ENCODE measurements around the gene ZNF30.
A peak's percentile ranks its signal among the peaks of the same experiment; 100 is the strongest.
"Not testable (repeated sequence)": the region's sequence is repeated elsewhere in the genome, so short reads cannot be mapped to it uniquely, and the experiment has no call there.

Gene ZNF30

DNA sequence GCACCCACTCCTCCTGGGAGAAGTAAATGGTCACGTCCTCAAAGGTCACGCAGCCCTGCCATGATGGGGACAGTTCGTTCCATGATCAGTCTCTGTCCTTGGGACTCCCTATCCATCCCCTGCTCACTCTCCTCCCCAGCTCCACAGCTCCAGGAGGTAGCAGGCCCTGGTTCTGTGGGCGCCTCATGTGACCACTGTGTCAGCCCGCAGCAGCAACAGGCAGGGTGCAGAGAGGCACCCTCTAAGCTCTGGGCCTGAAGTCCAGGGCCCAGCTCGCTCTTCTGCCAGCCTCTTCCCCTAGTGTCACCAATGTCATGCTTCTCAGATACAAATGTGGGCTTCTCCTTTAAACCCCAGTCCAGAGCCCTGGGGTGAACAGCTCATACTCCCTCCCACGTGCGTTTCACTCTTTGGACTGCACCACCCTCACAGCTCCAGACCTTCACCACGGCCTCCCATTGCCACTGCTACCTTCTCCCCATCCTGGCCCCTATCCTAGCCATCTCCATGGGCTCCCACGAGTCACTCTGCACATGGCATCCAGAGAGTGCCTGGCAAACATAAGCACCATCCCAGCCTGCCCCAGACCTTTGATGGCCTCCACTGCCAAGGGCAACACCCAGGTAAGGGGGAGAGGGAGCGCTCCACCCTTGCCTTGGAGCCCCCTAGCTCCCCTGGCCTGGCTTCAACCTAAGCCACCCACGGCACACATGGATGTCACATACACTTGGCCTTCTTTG, 34.4 kb downstream of the ZNF30 start:
- no peak for DNase-seq

GRCh38 chr19:34961775-34962686, 35.3 kb downstream of the ZNF30 start:
- DNase-seq = no peak

- no peak for DNase-seq
Measured at GRCh38 chr19:34962687-34963572, 36.2 kb downstream of the ZNF30 start.

DNA sequence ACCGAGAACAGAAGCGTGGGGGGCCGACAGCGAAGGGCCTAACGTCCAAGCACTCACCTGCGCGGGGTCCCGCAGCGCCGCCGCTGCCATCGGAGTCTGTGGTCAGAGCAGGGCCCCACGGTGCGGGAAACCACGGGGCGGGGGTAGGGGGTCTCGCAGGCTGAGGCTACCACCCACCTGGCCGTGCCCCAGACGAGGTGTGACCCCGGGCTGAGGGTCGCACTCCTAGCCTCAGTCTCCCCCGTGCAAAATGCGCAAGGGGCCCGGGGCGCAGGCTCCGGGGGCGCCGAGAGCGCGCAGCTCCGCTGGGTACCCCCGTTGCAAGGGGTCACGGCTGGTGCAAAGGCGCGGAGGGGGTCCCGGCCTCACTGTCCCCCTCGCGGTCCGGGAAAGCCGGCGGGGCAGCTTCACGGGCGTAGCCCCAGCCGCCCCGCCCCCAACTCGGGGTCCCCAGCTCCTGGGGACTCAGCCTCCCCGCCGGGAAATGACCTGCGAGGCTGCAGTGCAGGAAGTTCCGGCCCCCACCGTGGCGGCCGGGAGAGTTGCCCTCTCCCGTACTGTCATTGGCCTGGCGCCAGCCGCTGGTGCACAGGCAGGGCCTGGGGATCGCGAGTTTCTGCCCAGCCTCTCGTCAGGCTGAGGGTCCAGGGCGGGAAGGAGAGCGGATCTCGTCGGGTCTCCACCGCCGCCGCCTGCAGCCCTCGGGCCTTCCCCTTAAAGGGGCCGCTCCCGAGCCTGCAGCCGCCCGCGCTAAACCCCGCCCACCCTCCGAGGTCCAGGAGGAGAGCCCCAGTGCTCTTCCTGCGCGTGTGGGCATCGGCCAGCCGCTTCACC, 37.1 kb downstream of the ZNF30 start, which contains the start of gene ZNF792:
Gene ZNF792, minus strand, starts transcription at position 657 of the 834 bp plus-strand sequence. Its CDS starts 567 bp downstream, at position 90.
- peak; percentile 22 for DNase-seq

- DNase-seq = no peak
Measured at GRCh38 chr19:34964598-34964997, 37.9 kb downstream of the ZNF30 start.

DNA sequence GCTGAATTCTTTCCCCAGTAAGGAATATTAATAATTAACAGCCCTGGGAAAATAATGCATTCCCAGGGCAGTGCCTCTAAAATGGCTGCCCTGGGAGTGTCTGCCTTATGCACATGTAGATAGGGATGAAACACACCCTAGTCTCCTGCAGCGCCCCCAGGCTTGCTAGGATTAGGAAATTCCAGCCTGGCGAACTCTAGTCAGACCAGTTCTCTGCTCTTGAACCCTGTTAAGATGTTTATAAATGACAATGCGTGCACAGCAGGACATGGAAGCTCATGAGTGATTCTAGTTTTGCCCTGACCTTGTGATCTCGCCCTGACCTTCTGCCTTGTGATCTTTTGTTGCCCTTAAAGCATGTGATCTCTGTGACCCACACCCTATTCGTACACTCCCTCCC, 38.8 kb downstream of the ZNF30 start:
- not testable (repeated sequence) for DNase-seq

- DNase-seq = no peak
Measured at GRCh38 chr19:34967551-34967950, 40.8 kb downstream of the ZNF30 start.

- no peak for DNase-seq
Measured at GRCh38 chr19:34969721-34970120, 43.0 kb downstream of the ZNF30 start.

- not testable (repeated sequence) for DNase-seq
Measured at GRCh38 chr19:34970185-34970780, 43.6 kb downstream of the ZNF30 start.

DNA sequence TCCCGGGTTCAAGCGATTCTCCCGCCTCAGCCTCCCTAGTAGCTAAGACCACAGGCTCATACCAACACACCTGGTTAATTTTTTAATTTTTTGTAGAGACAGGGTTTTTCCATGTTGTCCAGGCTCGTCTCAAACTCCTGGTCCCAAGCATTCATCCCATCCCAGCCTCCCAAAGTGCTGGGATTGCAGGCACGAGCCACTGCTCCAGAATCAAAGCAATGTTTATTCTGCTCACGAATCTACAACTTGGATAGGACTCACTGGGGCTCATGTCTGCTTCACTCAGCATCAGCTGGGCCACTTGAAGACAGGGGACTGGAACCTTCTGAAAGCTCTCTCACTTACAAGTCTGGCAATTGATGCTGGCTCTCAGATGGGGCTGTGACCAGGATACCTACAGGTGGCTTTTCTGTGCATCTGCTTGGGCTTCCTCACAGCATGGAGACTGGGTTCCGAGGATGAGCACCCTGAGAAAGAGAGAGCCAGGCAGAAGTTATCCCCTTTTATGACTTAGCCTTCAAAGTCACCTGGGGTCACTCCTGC, 45.5 kb downstream of the ZNF30 start:
- no peak for DNase-seq

- DNase-seq = peak; percentile 33
Measured at GRCh38 chr19:34974646-34975045, 47.9 kb downstream of the ZNF30 start.

GRCh38 chr19:34975056-34975455, 48.4 kb downstream of the ZNF30 start:
- no peak for DNase-seq

- DNase-seq = no peak
Measured at GRCh38 chr19:34976611-34977010, 49.9 kb downstream of the ZNF30 start.

DNA sequence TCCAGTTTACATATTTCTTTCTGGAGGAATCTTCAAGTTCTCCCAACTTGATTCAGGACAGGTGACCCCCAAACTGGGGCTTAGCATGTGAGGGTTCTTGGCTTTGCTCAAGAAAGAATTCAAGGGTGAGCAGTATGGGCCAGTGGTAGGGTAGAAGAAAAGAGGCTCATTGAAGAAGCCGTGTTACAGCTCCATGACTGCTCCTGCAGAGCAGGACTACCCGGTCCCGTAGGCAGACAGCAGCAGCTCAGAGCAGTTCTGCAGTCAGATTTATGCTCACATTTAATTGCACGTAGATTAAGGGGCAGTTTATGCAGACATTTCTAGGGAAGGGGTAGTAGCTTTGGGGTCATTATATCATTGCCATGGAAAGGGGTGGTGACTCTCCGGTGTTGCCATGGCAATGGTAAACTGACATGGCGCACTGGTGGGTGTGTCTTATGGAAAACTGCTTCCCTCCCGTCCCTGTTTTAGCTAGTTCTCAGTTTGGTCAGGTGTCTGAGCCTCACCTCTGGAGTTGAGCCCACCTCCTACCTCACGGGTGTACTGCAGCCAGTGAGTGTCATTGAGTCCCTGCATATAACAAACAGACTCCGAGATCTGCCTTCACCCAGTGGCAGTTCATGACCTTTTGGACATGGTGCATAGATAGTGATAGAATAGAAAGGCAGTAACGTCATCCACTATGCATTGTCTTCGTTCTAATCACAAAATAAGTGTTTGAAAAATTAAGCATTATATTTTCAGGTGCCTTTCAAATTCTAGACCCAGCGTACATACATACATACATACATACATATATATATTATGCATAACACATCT, 53.3 kb downstream of the ZNF30 start:
- no peak for DNase-seq

DNA sequence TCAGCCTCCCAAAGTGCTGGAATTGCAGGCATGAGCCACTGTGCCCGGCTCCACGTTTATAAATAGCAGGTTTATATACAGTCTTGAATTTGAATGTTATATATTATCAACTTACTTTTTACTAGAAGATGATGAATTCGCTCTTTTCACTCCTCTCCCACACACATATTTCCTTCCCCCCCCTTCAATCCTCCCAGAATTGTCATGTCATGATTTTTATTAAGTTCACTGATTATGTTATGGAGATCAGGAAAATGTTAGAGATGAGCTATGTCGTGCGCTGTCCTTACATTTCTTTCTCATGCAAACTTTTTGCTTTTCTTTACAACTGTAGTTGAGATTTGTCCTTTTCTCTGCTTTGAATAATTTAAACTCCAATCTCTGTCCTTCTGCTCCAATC, 55.6 kb downstream of the ZNF30 start:
- no peak for DNase-seq

- DNase-seq = no peak
Measured at GRCh38 chr19:34983786-34984185, 57.1 kb downstream of the ZNF30 start.

DNA sequence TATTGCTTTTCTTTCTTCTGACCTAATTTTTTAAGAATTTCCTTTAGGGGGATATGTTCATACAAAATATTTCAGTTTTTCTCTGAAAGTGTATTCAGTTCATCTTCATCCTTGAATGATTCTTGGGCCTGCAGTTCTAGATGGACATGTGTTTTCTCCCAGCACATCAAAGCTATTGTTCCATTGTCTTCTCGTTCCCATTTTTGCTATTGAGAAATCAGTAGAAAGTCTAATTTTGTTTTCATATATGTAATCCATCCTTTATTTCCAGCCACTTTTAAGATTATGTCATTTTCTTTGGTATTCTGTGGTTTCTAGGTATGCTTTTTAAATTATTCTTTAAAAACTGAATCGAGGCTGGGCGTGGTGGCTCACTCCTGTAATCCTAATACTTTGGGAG, 57.6 kb downstream of the ZNF30 start:
- DNase-seq = no peak

GRCh38 chr19:34985249-34986022, 58.7 kb downstream of the ZNF30 start:
- no peak for DNase-seq

GRCh38 chr19:34988119-34988518, 61.4 kb downstream of the ZNF30 start:
- no peak for DNase-seq

All from NCI-H226 (cell line).